NCI-H2196 treated with DMSO at 0.1 percent for 48 hours (cell line): ENCODE results near the gene SNAP23.

Experiments used
- DNase-seq: peaks from one replicate; lab custom pipeline; 2025; ENCODE audit not compliant: unreplicated experiment; lab: John Stamatoyannopoulos, UW

SNAP23 gene

DNA sequence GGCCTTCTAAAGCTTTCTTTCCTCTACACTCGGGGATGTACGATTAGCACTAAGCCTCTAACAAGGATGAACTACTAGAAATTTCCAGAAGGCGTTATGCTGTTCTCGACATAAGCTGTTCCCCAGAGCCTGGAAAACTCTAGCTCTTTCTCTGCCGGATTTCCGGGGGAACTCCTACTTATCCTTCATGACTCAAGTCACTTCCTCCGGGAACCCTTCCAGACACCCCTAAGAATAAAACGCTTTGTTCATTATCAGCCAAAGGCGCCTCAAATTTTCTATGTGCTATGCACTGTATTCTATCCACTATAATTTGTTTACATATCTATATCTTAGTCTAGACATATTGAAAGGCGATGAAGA is 455 bp upstream of the SNAP23 start:
- DNase-seq: no peak

DNA sequence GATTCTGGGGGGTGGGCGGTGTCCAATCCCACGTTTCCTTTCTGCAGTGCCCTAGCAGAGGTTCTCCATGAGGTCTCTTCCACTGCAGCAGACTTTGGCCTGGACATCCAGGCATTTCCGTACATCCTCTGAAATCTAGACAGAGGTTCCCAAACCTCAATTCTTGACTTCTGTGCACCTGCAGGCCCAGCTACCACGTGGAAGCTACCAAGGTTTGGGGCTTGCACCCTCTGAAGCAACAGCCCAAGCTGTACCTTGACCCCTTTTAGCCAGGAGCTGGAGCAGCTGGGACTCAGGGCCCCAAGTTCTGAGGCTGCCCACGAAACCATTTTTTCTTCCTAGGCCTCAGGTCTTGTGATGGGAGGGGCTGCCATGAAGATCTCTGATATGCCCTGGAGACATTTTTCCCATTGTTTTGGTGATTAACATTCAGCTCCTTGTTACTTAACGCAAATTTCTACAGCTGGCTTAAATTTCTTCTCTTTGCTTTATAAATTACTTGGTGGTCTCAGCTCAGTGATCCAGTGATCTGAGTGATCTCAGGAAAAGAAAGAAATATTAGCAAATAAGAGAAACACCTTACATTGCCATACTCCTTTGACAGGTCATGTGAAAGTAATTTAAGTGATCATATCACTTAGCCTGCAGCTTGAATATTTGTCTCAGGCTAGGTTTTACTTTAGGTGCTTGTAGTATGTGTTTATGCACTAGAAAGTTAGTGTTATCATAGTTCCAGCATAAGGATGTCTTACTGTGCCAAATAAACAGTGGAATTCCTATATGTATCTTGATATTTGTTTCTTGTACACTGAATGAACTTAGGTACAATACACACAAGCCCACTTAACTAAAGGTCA is 3.0 kb downstream of the SNAP23 start:
- no peak for DNase-seq

DNA sequence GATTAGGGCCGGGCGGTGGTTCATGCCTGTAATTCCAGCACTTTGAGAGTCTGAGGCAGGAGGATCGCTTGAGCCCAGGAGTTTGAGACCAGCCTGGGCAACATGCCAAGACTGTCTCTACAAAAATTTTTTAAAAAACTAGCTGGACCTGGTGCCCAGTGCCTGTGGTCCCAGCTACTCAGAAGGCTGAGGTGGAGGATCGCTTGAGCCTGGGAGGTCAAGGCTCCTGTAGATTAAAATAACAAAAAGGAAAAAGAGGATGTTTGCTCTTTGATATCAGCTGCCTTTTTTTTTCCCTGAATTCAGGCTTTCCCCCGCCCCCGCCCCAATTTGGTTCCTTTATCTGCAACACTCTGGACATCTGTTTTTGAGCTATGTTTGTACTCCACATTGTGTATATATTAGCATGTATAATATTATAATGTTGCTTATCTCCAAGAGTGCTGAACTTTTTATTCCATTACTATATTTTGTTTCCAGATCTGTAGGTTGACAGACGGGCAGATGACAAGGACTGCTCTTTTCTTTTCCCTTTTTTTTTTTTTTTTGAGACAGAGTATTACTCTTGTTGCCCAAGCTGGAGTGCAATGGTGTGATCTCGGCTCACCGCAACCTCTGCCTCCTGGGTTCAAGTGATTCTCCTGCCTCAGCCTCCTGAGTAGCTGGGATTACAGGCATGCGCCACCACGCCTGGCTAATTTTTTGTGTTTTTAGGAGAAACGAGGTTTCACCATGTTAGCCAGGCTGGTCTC is 4.6 kb downstream of the SNAP23 start:
- DNase-seq: no peak

DNA sequence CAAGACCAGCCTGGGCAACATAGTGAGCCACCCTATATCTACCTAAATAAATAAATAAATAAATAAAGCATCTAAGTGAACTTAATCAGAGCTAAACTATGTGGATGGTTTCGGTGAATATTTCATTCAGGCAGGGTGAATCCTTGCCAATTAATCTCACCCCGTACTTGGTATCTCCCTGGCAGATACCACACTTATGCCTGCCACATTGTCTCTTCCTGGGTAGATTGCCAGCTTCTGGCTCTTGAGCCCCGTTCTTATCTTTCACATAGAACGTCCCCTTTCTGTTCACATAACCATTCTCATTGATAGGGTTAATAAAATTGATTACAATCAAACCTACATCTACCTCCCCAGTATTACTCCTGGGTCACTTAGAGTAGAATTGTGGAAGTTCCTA is 7.0 kb downstream of the SNAP23 start:
- no peak for DNase-seq

DNA sequence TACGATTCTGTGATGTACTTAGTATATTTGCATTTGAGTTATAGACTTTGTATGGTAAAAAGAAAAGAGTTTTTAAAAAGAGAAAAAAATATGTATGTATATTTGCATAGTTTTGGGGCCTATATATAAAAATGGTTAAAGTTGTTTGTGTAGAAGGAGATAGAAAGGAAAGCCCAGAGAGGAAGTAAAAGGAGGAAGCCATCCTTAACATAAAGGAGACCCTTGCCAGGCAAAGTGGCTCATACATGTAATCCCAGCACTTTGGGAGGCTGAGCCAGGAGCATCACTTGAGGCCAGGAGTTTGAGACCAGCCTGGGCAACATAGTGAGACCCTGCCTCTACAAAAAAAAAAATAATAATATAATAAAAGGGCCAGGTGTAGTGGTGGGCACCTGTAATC is 8.4 kb downstream of the SNAP23 start:
- DNase-seq: no peak

DNA sequence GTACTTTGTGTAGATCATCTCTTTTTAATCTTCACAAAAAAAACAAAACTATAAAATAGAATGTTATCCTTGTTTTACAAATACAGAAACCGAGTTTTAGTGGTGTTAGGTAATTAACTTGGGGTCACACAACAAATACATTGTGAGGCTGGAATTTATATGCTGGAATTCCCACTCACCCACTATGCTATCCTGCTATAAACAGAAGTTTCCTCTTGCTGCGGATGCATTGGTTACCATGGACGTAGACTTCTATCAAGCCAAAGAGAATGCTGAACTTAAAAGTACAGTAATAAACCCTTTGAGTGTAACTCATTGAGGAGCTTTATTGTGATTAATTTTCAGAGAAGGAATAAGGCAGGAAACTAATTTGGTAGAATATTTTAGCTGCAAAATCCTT is 9.2 kb downstream of the SNAP23 start:
- no peak for DNase-seq

DNA sequence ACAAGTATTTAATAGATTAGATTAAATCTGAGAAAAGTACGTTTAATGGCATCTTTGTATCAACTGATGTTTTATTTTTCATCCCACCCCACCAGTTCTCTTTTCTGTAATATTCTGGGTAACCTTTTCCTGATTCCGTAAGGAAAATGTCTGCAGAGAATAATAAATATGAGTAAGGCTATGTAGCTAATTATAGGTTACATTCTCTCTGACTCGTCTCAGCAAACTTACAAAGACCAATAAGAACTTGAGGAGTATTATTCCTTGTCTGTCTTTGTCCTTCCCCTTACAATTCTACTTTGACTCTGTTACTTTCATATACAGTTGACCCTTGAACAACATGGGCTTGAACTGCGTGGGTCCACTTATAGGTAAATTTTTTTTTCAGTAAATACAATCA is 12.1 kb downstream of the SNAP23 start:
- DNase-seq: no peak

DNA sequence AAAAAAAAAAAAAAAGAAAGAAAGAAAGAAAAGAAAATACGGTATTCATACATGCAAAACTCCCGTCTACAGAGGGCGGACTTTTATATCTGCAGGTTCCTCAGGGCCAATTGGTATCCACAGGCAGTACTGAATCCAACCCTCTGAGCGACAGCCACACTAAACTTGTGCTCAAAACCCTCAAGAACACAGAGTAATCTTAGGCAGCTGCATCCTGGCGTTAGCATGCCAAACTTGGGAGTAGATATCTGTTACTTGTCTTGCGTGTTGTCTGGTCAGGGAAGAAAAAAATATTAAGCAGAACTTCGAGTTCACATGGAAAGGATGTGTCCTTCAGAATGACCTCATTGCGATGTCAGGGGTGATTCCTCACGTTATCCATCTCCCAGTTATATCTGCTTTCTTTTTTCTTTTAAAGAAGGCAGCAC is 12.8 kb downstream of the SNAP23 start:
- DNase-seq: no peak

DNA sequence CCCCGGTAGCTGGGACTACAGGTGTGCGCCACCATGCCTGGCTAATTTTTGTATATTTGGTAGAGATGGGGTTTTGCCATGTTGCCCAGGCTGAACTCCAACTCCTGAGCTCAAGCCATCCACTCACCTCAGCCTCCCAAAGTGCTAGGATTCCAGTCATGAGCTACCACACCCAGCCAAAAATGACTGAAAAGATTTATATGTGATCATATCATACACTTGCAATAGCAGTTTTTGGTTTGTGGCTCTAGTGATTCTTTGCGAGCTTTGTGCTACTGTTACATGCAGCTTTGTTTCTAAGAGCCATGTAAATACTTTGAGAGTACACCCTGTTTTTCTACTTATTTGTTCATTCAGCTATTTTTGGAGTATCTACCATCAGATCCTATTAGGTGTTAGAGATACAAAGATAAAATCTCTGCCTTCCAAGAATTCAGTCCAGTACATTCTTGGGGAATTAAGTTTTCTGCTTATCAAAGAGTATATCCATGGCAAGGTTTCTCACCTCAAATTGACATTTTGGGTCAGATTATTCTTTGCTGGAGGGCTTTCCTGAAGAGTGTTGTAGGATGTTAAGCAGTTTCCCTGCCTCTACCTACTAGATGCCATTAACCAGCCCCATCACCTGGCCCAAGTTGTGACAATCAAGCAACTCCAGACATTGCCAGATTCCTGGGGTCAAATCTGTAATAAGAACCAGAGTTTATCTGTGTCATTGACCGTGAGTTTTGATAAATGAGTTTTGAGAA is 15.0 kb downstream of the SNAP23 start:
- DNase-seq: no peak

DNA sequence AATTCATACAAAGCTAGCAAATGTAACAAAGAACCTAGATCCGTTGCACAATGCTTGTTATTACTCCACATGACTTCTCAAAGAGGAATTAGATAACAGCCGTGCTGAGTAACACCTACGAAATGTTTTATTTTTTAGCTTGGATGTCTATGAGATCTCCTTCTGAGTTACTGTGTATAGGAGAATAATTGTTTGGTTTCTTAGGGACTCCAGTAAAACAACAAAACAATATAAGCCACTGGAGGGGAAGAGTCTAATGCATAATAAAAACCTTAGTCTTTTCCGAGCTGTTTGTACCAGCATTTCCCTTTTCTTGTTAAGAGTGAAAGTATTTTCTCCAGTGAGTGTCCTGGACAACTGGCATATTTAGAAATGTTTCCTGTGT is 15.6 kb downstream of the SNAP23 start:
- no peak for DNase-seq

DNA sequence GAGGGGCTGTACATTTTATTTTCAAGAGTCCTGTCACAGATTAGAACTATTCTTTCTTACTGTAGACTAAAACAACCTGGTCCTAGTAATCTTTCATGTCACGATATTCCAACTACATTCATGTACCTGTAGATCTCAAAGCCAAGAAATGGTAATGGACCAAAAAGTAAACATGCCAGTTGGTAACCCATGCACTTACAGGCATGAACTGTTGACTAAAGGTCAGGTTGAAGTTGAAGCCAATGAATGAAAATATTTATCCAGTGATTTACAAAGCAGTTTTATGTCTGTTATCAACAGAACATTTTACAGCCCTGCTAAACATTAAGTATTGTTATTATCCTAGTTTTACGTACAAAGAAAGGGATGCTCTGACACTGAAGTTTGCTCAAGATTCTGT is 27.9 kb downstream of the SNAP23 start:
- no peak for DNase-seq

DNA sequence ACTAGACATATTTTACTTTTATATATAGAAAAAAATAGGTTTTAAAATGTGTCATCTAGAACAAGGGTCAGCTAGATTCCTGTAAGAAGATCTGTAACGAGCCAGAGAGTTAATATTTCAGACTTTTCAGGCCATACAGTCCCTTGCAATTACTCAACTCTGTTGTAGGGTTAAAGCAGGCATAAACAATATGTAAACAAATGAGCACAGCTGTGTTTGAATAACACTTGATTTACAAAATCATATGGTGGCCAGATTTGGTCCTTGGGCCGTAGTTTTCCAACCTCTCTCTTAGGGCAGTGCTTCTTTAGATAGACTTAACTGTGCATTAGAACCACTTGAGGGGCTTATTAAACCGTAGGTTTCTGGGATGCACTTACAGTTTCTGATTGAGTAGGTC is 33.5 kb downstream of the SNAP23 start:
- DNase-seq: no peak

DNA sequence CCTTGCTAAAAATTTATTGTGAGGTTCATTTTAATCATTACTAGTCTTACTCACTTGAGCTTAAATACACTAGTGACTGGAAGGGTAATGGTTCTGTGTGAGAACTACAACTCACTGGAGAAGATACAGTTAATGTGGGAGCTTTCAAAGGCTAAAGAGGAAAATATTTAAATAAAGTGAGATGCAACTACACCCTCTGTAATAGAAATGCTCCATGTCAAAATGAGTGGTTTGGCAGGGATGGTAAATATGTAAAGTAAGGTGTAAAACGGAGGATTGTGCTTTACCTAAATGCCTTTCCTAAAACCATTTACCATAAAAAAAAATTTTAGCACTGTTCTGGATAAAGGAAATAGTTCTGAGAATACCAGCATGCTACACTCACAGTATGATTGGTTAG is 37.8 kb downstream of the SNAP23 start:
- no peak for DNase-seq

DNA sequence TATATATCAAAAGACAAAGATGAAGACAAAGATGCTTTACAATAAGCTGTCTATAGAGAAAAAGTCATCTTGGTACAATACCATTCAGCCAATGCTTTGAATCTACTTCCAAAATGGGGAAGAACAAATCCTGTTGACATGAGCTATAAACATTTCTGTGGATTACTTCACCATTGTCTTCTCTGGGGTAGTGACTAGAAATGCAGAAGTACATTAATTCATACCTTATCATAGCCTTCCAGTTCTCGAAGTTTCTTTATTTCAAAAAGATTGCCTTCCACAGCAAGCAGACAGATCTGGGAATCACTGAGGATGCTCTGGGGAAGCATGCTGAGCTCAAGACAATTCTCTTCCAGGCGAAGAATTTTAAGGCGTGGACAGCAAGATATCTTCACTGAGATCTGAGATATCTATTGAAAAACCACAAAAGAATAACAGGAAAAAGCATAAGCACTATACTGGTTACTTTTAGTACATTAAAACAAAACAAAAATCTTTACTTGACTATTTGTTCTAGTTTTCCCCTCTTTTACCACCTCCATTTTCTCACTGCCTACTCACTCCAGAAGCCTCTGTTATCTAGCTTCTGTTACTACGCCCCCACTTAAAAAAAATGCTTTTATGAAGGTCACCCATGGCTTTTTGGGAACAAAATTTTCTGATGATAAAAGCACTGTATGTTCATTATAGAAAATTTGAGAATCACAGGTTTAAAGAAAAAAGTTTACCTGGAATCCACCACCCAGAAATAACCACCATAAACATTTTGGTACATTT is 49.6 kb downstream of the SNAP23 start:
- DNase-seq: no peak

DNA sequence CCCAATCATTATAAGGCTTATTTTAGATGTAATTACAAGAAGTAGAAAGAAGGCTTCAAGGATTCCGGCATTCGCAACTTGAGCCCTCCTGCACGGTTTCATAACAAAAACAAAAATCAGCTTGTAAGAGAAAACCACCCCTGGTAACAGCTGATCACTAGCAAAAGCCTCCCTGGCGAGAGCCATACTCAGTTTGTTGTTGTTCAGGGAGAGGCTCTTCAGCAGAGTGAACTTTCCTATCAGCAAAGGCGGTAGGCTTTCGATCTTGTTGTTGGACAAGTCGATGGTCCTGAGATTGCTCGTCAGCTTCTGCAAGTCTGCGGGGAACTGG is 52.4 kb downstream of the SNAP23 start:
- no peak for DNase-seq

DNA sequence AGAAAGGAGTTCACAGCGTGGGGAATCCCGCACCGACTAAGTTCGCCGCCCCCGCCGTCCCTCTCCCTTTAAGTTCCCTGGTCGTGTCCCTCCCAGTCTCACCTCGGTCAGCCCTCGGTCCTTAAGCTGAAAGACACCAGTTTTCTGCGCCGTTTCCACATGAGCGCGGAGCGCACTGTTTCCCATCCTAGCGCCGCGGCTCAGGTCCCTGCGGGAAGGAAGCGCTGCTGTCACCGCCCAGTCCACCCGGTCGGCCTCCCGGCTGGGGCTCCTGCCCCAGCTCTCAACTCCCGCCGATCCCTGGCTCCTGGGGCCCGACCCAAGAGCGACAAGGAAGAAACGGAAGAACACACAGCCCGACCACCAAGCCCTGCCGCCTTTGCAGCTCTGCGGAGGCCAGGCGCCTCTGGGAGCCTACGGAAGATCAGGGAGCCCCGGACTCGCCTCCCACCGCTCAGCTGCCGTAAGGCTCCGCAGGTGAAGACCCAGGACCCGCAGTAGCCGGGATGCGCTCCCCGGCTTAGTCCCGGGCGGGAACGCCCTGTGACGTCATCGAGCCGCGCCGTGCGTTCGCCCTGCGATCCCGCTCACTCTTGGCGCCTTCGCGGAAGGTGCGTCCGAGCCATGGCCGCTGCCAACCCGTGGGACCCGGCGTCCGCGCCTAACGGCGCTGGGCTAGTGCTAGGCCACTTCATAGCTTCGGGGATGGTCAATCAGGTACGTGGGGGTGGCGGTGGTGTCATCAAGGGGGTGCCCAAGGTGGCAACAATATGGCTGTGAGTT is 53.0 kb downstream of the SNAP23 start, which contains the start of the genes HAUS2 and LRRC57:
HAUS2 (plus strand) TSS at position 590 of the 783 bp plus-strand sequence; CDS start at position 625, 35 bp downstream.
LRRC57 (minus strand) TSS at position 545 of the 783 bp plus-strand sequence; CDS start at position 186, 359 bp downstream.
- DNase-seq: peak; percentile 30

DNA sequence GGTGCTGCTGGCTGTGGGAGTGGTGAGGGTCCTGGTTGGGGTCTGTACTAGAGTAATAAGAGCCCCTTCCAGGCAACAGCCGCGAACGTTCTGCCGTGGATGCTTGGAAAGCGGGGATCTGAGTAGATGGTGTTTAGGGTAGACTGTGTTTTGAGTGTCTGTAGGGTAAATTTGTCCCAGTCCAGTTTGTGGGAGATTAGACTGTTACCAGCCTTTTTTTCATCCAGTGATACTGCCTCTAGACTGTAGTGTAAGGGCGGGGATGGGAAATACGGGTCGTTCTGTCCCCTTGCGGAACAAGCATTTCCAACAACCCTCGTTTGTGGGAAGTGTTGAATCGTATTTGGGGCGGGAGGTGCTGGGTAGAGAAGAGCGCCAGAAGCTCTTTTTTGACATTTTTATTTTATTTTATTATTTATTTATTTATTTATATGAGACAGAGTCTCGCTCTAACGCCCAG is 53.6 kb downstream of the SNAP23 start:
- no peak for DNase-seq

DNA sequence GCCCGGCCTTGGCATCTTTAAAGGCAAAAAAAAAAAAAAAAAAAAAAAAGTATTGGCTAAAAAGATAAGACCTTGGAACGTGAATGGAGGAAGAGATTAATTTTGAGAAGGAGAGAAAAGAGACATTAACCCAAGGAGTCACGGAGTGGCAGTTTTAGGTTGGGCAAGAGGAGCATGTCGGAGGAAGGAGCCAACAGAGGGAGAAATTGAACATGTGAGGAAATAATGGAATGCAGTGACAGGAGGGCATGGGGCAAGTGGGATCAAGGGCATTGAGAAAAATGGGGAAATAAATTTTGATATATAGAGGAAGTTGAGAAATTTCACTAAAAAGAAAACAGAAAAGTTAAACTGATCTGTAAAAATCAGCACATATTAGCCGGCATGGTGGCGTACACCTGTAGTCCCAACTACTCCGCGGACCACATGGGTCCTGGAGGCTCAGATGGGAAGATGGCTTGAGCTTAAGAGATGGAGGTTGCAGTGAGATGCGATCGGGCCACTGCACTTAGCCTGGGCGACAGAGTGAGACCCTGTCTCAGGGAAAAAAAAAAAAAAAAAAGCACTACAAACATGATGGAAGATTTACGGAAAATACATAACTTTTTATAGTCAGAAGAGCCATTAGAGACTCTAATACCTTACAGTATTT is 54.4 kb downstream of the SNAP23 start:
- no peak for DNase-seq

DNA sequence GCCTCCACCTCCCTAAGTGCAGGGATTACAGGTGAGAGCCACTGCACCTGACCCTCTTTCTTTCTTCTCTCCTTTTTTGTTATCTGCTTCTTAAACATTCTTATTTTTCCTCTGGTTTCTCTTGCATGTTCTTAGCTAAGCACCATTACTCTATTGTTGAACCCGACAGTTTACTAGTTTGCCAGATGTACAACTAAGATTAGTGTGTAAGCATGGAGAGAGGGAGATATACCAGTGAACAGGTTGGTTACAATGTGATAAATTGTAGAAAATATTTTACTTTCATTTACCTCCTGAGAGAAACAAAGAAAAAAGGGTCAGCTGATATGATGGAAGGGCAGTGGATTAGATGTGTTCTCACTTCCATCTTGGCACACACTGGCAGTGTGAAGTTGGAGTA is 58.1 kb downstream of the SNAP23 start:
- no peak for DNase-seq
